Neural crest cell (in vitro differentiated cells): Measurements from ENCODE around the gene ZSWIM4. TPM values are rescaled to one million over a fixed set of nuclear protein-coding genes. Genes with fewer than 3 reads are reported as not detected.
A peak's percentile ranks its signal among the peaks of the same experiment; 100 is the strongest.

Experiments
- DNase-seq: peaks from one replicate; pipeline ENCODE4 v3.0.0; 2021; ENCODE audit warnings: low read depth, mixed read lengths, low spot score
- H3K27ac Mint-ChIP-seq: one replicate; pipeline ENCODE4 v1.8.0; 2021; ENCODE audit warnings: mild to moderate bottlenecking, mixed read lengths; ENCODE audit not compliant: unreplicated experiment
- H3K27me3 Mint-ChIP-seq: 2 replicates; pipeline ENCODE4 v1.8.0; 2021; ENCODE audit warnings: low read depth, mild to moderate bottlenecking, mixed read lengths
- H3K36me3 Mint-ChIP-seq: 2 replicates; pipeline ENCODE4 v1.8.0; 2021; ENCODE audit warnings: low read depth, mild to moderate bottlenecking, mixed read lengths
- H3K4me1 Mint-ChIP-seq: 2 replicates; pipeline ENCODE4 v1.8.0; 2021; ENCODE audit warnings: mixed read lengths
- H3K4me3 Mint-ChIP-seq: one replicate; pipeline ENCODE4 v1.8.0; 2021; ENCODE audit warnings: mild to moderate bottlenecking, mixed read lengths
- H3K9me3 Mint-ChIP-seq: 2 replicates; pipeline ENCODE4 v1.8.0; 2021; ENCODE audit warnings: mixed read lengths
- total RNA-seq: library from RNA; stranded (reverse); gene quantifications from 2 replicates; pipeline ENCODE4 v1.2.1, GENCODE V29; 2021
- TF ChIP-seq, protein P1 (sequence below): fragments of 200-600 bp; sonication (generic); conservative IDR thresholded peaks from 2 replicates; pipeline ENCODE4 v1.5.0; 2021; ENCODE audit warnings: antibody characterized with exemption, mild to moderate bottlenecking

ZSWIM4 gene
- total RNA-seq, 1 donor from 2014 or later = 19.9 TPM

- TF ChIP-seq, protein P1, sequence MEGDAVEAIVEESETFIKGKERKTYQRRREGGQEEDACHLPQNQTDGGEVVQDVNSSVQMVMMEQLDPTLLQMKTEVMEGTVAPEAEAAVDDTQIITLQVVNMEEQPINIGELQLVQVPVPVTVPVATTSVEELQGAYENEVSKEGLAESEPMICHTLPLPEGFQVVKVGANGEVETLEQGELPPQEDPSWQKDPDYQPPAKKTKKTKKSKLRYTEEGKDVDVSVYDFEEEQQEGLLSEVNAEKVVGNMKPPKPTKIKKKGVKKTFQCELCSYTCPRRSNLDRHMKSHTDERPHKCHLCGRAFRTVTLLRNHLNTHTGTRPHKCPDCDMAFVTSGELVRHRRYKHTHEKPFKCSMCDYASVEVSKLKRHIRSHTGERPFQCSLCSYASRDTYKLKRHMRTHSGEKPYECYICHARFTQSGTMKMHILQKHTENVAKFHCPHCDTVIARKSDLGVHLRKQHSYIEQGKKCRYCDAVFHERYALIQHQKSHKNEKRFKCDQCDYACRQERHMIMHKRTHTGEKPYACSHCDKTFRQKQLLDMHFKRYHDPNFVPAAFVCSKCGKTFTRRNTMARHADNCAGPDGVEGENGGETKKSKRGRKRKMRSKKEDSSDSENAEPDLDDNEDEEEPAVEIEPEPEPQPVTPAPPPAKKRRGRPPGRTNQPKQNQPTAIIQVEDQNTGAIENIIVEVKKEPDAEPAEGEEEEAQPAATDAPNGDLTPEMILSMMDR = no peak
- Mint-ChIP-seq H3K4me3 (peak overlapping the region; percentile 91), H3K9me3 (no peaks in the 10 kb centered on the region), H3K36me3 (no peaks in the 10 kb centered on the region), H3K27me3 (peaks cover 3% of the 10 kb centered on the region), H3K4me1 (peaks cover 31% of the 10 kb centered on the region), H3K27ac (peak overlapping the region; percentile 92)
- no peak for DNase-seq
Measured at GRCh38 chr19:13843104-13843921, 48.1 kb downstream of the ZSWIM4 start.

GRCh38 chr19:13844130-13844631 is 48.9 kb downstream of the ZSWIM4 start:
- peaks cover 3% of the 10 kb centered on the region for H3K27me3 Mint-ChIP-seq
- H3K27ac Mint-ChIP-seq = no peak overlapping the region
- H3K36me3 Mint-ChIP-seq = no peaks in the 10 kb centered on the region
- H3K9me3 Mint-ChIP-seq = no peaks in the 10 kb centered on the region
- H3K4me3 Mint-ChIP-seq = peak overlapping the region; percentile 77
- peaks cover 37% of the 10 kb centered on the region for H3K4me1 Mint-ChIP-seq
- DNase-seq = no peak
- TF ChIP-seq, protein P1 = no peak

DNA sequence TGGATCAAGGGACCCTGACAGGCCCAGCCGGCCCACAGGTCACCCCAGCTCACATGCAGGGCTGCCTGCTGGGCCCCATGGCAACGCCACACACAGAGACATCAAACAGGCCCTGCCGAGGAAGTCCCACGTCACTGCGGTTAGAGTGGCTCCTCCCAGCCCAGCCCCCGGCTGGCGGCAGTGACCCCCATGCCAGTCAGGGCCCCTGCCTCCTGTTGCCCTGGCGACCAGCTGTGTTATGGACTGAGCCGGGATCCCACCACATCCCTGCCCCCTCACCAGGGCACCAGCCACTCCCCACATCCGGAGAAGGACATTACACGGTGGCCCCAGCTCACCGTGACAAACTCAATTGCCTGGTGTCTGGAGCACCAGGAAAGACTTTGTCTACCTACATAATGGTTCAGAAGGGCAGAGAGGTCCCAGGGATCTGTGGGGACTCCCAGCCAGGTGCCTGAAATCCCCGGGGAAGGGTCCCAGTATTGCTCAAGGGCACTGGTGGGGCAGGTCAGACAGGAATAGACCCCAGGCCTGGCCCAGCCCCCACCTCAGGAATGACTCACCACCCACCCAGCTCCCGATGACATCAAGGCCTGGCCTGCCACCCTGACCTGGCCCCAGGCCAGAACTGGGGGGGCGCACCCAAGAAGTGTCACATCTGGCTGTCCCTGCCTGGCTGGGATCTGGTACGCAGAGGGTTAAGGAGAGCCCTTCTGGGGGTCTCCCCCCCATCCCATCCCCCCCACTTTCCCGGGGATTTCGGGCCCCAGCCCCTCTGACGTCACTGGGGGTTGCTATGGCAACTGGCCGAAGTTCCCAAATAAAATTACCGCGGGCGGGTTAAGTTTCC is 51.5 kb downstream of the ZSWIM4 start:
- Mint-ChIP-seq H3K4me3 (peak overlapping the region; percentile 88), H3K4me1 (peaks cover 42% of the 10 kb centered on the region), H3K27me3 (peaks cover 7% of the 10 kb centered on the region), H3K9me3 (no peaks in the 10 kb centered on the region), H3K27ac (peak overlapping the region; percentile 99), H3K36me3 (no peaks in the 10 kb centered on the region)
- TF ChIP-seq, protein P1 = no peak
- DNase-seq = peak; percentile 80

GRCh38 chr19:13847407-13848339 is 52.4 kb downstream of the ZSWIM4 start:
- Mint-ChIP-seq H3K4me1 (peaks cover 40% of the 10 kb centered on the region), H3K9me3 (no peaks in the 10 kb centered on the region), H3K36me3 (no peaks in the 10 kb centered on the region), H3K4me3 (peak overlapping the region; percentile 88), H3K27me3 (peaks cover 7% of the 10 kb centered on the region), H3K27ac (peak overlapping the region; percentile 99)
- TF ChIP-seq, protein P1 = peak; percentile 40
- DNase-seq = peak; percentile 73

GRCh38 chr19:13848340-13848677 is 53.1 kb downstream of the ZSWIM4 start:
- DNase-seq = no peak
- Mint-ChIP-seq H3K27ac (no peak overlapping the region), H3K4me1 (peaks cover 40% of the 10 kb centered on the region), H3K4me3 (peak overlapping the region; percentile 18), H3K9me3 (no peaks in the 10 kb centered on the region), H3K36me3 (no peaks in the 10 kb centered on the region), H3K27me3 (peaks cover 7% of the 10 kb centered on the region)
- TF ChIP-seq, protein P1 = no peak
